H1 (cell line): Measurements from ENCODE around the gene RBM25. TPM values are rescaled to one million over a fixed set of nuclear protein-coding genes. Genes with fewer than 3 reads are reported as not detected.
A peak's percentile ranks its signal among the peaks of the same experiment; 100 is the strongest.

ENCODE experiments used
- BRCA1 ChIP-seq: IDR thresholded peaks from 2 replicates; pipeline ENCODE4 v1.6.1; 2012; ENCODE audit warnings: low read depth, low read length, improper control_type of control experiment
- CBX5 ChIP-seq: fragments of 300-800, 300-1000 bp; sonication (generic); IDR thresholded peaks from 2 replicates; pipeline ENCODE4 v1.7.1; 2016; ENCODE audit warnings: antibody characterized with exemption, low read length, low read depth
- CBX8 ChIP-seq: fragments of 300-800, 300-1000 bp; sonication (generic); IDR thresholded peaks from 2 replicates; pipeline ENCODE4 v1.7.1; 2016; ENCODE audit warnings: low read depth, low read length, borderline replicate concordance
- CHD1 ChIP-seq: IDR thresholded peaks from 2 replicates; pipeline ENCODE4 v1.6.1; 2012; ENCODE audit warnings: low read depth, low read length, improper control_type of control experiment
- CHD2 ChIP-seq: IDR thresholded peaks from 2 replicates; pipeline ENCODE4 v1.6.1; 2012; ENCODE audit warnings: low read length, improper control_type of control experiment
- EGR1 ChIP-seq: IDR thresholded peaks from 2 replicates; pipeline ENCODE4 v1.6.1; 2011; ENCODE audit warnings: low read depth, low read length, borderline replicate concordance
- EP300 ChIP-seq, 2 experiments: IDR thresholded peaks; 1 replicate in 1 of 2; 2 replicates in 1 of 2; pipeline ENCODE4 v1.6.1; 2011 to 2012; ENCODE audit warnings: low read depth in 2 of 2, low read length in 2 of 2, mild to moderate bottlenecking in 2 of 2, borderline replicate concordance in 1 of 2, inconsistent platforms in 1 of 2, moderate library complexity in 1 of 2
- EZH2 ChIP-seq: fragments of 200-600 bp; sonication (generic); IDR thresholded peaks from 2 replicates; pipeline ENCODE4 v1.7.1; 2012; ENCODE audit warnings: low read depth, mild to moderate bottlenecking, moderate library complexity, low read length, inconsistent platforms; ENCODE audit not compliant: severe bottlenecking
- FOSL1 ChIP-seq: IDR thresholded peaks from 2 replicates; pipeline ENCODE4 v1.6.1; 2011; ENCODE audit warnings: mild to moderate bottlenecking, low read depth, low read length, moderate library complexity; ENCODE audit not compliant: insufficient read depth
- JUN ChIP-seq: IDR thresholded peaks from 2 replicates; pipeline ENCODE4 v1.6.1; 2011; ENCODE audit warnings: low read depth, mild to moderate bottlenecking, improper control_type of control experiment, low read length
- JUND ChIP-seq: IDR thresholded peaks from 2 replicates; pipeline ENCODE4 v1.6.1; 2011; ENCODE audit warnings: mild to moderate bottlenecking, improper control_type of control experiment, low read length
- KDM5A ChIP-seq: fragments of 200-600 bp; IDR thresholded peaks from 2 replicates; pipeline ENCODE4 v1.7.1; 2012; ENCODE audit warnings: mild to moderate bottlenecking, low read length, inconsistent platforms, mixed read lengths
- MAX ChIP-seq: IDR thresholded peaks from 2 replicates; pipeline ENCODE4 v1.6.1; 2012; ENCODE audit warnings: inconsistent platforms
- NANOG ChIP-seq: IDR thresholded peaks from 2 replicates; pipeline ENCODE4 v1.6.1; 2011; ENCODE audit warnings: low read length, low read depth, mild to moderate bottlenecking, inconsistent platforms; ENCODE audit not compliant: insufficient read depth, poor library complexity, severe bottlenecking
- NRF1 ChIP-seq: IDR thresholded peaks from 2 replicates; pipeline ENCODE4 v1.6.1; 2011; ENCODE audit warnings: mild to moderate bottlenecking, low read depth, low read length, improper control_type of control experiment
- POLR2AphosphoS5 ChIP-seq: IDR thresholded peaks from 2 replicates; pipeline ENCODE4 v1.6.1; 2011; ENCODE audit warnings: low read depth, low read length
- POU5F1 ChIP-seq: IDR thresholded peaks from 2 replicates; pipeline ENCODE4 v1.6.1; 2011; ENCODE audit warnings: low read depth, mild to moderate bottlenecking, low read length, moderate library complexity
- RAD21 ChIP-seq, 2 experiments: IDR thresholded peaks in 1 of 2; conservative IDR thresholded peaks in 1 of 2; 2 replicates each; pipeline ENCODE4 v1.6.1; 2011; ENCODE audit warnings: low read depth in 2 of 2, low read length in 2 of 2, improper control_type of control experiment in 1 of 2, inconsistent platforms in 1 of 2, mild to moderate bottlenecking in 1 of 2, moderate library complexity in 1 of 2
- RNF2 ChIP-seq: fragments of 200-900, 300-1000 bp; sonication (generic); IDR thresholded peaks from 2 replicates; pipeline ENCODE4 v1.7.1; 2016; ENCODE audit warnings: borderline replicate concordance, low read depth, mild to moderate bottlenecking, antibody characterized with exemption, low read length; ENCODE audit not compliant: poor library complexity, severe bottlenecking; ENCODE audit errors: missing control alignments
- SAP30 ChIP-seq: fragments of 300-600 bp; sonication (generic); IDR thresholded peaks from 2 replicates; pipeline ENCODE4 v1.7.1; 2012; ENCODE audit warnings: low read length, moderate library complexity, mild to moderate bottlenecking, inconsistent platforms; ENCODE audit not compliant: insufficient read depth, insufficient replicate concordance
- SIX5 ChIP-seq: IDR thresholded peaks from 2 replicates; pipeline ENCODE4 v1.6.1; 2011; ENCODE audit warnings: mild to moderate bottlenecking, low read depth, low read length
- SP2 ChIP-seq: IDR thresholded peaks from 2 replicates; pipeline ENCODE4 v1.6.1; 2012; ENCODE audit warnings: mild to moderate bottlenecking, low read length, inconsistent platforms
- SP4 ChIP-seq: IDR thresholded peaks from 2 replicates; pipeline ENCODE4 v1.6.1; 2012; ENCODE audit warnings: low read length, inconsistent platforms
- TBP ChIP-seq: IDR thresholded peaks from 2 replicates; pipeline ENCODE4 v1.6.1; 2011; ENCODE audit warnings: low read depth, low read length, improper control_type of control experiment
- TEAD4 ChIP-seq: IDR thresholded peaks from 2 replicates; pipeline ENCODE4 v1.6.1; 2012; ENCODE audit warnings: low read depth, low read length, inconsistent platforms, mixed read lengths
- polyA plus RNA-seq, 7 experiments: library from polyadenylated mRNA; depleted of rRNA in 3 of 7; stranded (reverse) in 5 of 7; unstranded in 2 of 7; fragments of >200 nt in 5 of 7; fragments of 200-250 nt in 2 of 7; gene quantifications; 1 replicate in 5 of 7; 2 replicates in 1 of 7; 4 replicates in 1 of 7; pipeline versions ENCODE4 v1.2.1 to v1.2.3, GENCODE V29; 2011 to 2013; ENCODE audit warnings: missing spikeins in 2 of 7, mixed read lengths in 2 of 7
- total RNA-seq: library from RNA; stranded (reverse); fragmentation: NEBNext Ultra II Directional; extraction: Animal tissue kit (Norgen Biotek cat#: 25700); gene quantifications from 2 replicates; pipeline ENCODE4 v1.2.1, GENCODE V29; 2021

The RBM25 gene
- total and polyA plus RNA-seq, 2 of the 8 experiments (the other 6 are each of a cell fraction or from before 2014, with no cell fraction given), result 25.6 to 134 TPM

GRCh38 chr14:73026845-73027542 lies 31.3 kb upstream of the RBM25 start, which contains the start of gene ZFYVE1 (continued):
- TF ChIP-seq TBP (peak; percentile 69), CHD1 (no peak), POLR2AphosphoS5 (peak; percentile 78), CBX5 (no peak), SIX5 (peak; percentile 98), MAX (0 out of 2 replicates have a peak, but pooled peaks have one; percentile 30), NRF1 (no peak), POU5F1 (no peak), SAP30 (peak; percentile 97), BRCA1 (no peak), JUND (no peak), FOSL1 (no peak), EZH2 (no peak), EP300 (IDR thresholded peaks at IDR 0.05; ENCODE audit: borderline replicate concordance in 1 of 2, low read depth in 2 of 2, low read length in 2 of 2) (no peak), SP4 (peak; percentile 82; the same call in 1 of the 2 replicates), NANOG (no peak), JUN (no peak), SP2 (no peak), TEAD4 (no peak), RNF2 (no peak), KDM5A (no peak), CHD2 (0 out of 2 replicates have a peak, but pooled peaks have one; percentile 55), EGR1 (no peak), CBX8 (no peak), RAD21 (IDR thresholded peaks at IDR 0.05 in 1 of 2, conservative IDR thresholded peaks at IDR 0.05 in 1 of 2; ENCODE audit: low read depth in 2 of 2, low read length in 2 of 2) (no peak)
